Astrocyte of the spinal cord (primary cell): ENCODE measurements around the gene HSF5.
A peak's percentile ranks its signal among the peaks of the same experiment; 100 is the strongest.

ENCODE experiments used
- DNase-seq: peaks from one replicate; pipeline ENCODE4 v3.0.0; 2011; ENCODE audit warnings: low read depth, low spot score
- H3K4me3 ChIP-seq: 2 replicates; pipeline ENCODE4 v1.5.1; 2011; ENCODE audit warnings: low read depth, mild to moderate bottlenecking, low read length, moderate library complexity
- in situ Hi-C: cut with HindIII; loops from 2 replicates; pipeline ENCODE4 v1.10.0; 2017; ENCODE audit warnings: low sequenced_read_pairs
- TF ChIP-seq, protein P1 (sequence below): IDR thresholded peaks from 2 replicates; pipeline ENCODE4 v1.5.1; 2012; ENCODE audit warnings: low read depth, mild to moderate bottlenecking, low read length, inconsistent platforms

The HSF5 gene

DNA sequence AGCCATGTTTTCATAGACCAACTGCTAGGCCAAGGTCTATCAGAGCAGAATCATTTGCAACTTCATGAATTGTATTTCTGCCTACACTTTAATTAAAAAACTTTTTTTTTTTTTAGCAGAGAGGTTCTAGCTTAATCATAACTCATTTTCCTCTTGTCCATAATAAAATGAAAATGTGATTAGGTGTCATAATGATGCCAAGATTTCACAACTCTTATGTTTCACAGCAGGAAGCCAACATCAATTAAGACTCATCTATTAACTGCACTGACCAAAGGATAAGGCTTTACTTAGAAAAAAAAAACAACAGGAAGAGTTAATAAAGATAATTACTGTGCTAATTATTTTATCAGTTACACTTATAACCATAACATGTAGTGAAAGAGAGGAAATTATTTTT lies 52.0 kb downstream of the HSF5 start:
- TF ChIP-seq, protein P1, sequence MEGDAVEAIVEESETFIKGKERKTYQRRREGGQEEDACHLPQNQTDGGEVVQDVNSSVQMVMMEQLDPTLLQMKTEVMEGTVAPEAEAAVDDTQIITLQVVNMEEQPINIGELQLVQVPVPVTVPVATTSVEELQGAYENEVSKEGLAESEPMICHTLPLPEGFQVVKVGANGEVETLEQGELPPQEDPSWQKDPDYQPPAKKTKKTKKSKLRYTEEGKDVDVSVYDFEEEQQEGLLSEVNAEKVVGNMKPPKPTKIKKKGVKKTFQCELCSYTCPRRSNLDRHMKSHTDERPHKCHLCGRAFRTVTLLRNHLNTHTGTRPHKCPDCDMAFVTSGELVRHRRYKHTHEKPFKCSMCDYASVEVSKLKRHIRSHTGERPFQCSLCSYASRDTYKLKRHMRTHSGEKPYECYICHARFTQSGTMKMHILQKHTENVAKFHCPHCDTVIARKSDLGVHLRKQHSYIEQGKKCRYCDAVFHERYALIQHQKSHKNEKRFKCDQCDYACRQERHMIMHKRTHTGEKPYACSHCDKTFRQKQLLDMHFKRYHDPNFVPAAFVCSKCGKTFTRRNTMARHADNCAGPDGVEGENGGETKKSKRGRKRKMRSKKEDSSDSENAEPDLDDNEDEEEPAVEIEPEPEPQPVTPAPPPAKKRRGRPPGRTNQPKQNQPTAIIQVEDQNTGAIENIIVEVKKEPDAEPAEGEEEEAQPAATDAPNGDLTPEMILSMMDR: no peak
- in situ Hi-C loops: no loop called here
- no peak for DNase-seq
- no peak overlapping the region for H3K4me3 ChIP-seq

DNA sequence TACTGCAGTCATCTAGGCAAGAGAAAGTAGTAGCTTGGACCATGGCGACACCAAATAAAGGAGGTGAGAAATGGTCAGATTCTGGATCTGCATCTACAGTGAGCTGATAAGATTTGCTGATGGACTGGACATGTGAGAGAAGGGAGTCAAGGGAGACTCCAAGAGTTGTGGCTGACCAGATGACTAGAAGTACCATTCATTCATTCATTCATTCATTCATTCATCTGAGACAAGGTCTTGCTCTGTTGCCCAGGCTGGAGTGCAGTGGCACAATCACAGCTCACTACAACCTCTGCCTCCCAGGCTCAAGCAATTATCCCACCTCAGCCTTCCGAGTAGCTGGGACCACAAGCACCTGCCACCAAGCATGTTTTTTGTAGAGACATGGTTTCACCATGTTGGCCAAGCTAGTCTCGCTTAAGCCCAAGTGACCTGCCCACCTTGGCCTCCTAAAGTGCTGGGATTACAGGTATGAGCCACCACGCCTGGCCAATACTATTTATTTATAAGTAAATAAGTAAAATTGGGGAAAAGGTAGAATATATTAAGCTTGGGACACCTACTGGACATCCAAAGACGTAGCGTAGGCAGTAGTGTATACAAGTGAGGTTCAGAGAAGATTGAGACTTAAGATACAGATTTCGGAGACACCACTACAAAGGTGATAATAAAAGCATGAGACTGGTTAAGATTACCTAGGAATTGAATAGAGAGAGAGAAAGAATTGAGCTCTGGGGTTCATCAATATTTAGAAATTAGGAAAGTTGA lies 55.2 kb downstream of the HSF5 start:
- no peak overlapping the region for H3K4me3 ChIP-seq
- TF ChIP-seq, protein P1: peak; percentile 2
- no peak for DNase-seq
- in situ Hi-C loops: no loop called here

DNA sequence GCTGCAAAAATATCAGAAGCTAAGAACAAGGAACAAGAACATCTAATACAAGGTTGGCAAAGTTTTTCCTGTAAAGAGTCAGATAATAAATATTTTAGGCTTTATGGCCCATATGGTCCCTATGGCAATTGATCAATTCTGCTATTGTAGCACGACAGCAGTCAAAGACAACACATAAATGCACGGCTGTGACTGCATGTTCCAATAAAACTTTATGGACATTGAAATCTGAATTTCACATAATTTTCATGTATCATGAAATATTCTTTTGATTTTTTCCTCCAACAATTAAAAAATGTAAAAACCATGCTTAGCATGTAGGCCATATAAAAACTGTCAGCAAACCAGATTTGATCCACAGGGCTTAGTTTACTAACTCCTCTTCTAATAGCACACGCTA lies 60.4 kb downstream of the HSF5 start:
- in situ Hi-C loops: no loop called here
- H3K4me3 ChIP-seq: no peak overlapping the region
- TF ChIP-seq, protein P1: no peak
- DNase-seq: no peak

DNA sequence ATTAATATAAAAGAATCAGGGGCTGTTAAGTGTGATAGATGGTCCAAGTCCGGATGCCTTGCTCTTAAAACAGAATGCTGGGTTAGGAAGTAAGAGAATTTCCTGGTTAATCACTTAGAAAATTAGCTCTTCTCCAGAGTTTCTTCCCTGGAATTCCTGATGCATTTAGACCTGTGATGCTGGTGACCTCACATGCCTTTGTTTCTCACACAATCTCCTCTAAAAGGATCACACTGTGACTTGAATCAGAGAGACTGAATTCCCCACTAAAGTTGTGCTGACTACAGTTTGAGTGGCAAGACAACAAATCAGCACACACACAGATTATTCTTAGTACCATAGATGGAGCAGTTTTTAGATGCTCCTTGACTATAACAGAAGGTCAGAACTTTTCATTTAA lies 66.5 kb downstream of the HSF5 start:
- H3K4me3 ChIP-seq: no peak overlapping the region
- in situ Hi-C loops: no loop called here
- DNase-seq: no peak
- TF ChIP-seq, protein P1: no peak

DNA sequence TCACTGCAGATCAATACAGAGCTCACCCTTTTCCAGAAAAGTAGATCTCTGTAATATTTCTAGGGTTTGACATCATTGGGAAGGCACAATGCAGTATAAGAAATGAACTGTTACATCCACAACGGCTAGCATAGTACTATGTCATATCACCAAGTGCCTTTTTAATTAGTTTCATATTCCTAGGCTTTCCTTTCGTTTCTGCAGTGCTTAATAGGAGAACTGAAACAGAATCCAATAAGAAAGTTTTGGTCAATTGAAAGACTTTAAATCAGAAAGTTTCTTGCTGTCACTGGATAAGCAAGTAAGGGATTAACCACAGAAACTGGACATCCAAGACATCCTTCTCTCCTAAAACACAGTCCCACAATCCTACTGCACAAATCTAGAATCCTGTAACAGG lies 67.4 kb downstream of the HSF5 start:
- DNase-seq: no peak

DNA sequence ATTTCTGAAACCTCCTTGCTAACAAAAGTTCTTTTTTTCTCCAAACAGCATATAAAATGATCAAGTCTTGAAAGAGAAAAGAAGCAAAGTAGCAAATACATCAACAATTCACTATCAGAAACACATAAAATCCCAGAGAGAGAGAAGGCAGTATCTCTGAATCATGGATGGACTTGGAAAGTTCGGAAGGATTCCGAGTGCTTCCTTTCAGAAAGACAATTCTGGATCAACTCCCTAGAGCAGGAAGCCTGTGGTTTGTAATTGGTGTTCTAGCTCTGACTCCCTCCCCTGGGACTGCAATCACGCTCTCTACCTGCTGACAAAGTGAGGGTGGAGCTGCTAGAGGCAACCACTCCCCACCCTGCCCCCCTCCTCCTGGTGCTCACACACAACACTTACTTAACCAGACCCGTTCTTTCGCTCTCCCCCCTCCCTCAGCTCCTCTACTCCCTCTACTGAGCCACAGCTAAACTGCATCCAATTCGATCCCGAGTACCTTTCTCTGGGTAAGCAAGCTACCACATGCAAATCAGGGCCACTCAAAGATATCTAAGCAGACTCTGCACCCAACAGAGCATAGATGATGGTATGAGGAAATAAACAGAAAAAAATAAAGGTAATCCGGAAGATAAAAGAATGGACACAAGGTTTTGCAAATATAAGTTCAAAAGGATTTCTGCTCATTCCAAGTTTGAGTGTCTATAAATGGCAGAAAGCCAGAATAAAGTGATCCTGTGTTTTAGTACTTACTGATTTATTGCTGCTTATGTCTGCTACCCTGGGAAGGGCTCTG lies 70.7 kb downstream of the HSF5 start, which contains the start of gene RNF43:
TSS of gene RNF43 (minus strand) at position 235 of the 793 bp plus-strand sequence. CDS start 1,957 bp downstream, outside the sequence.
- peak; percentile 81 for DNase-seq
- peak within 1 kb of the TSS; percentile 17 for H3K4me3 ChIP-seq
- TF ChIP-seq, protein P1: peak; percentile 91
- in situ Hi-C loops: no loop called here

More for the DNA sequence above, 67.4 kb downstream of the HSF5 start:
- in situ Hi-C loops: no loop called here
- TF ChIP-seq, protein P1: no peak
- H3K4me3 ChIP-seq: no peak overlapping the region
